HG03469 (cell line): ENCODE measurements around the gene TANC1.
"Not testable (repeated sequence)": the region's sequence is repeated elsewhere in the genome, so short reads cannot be mapped to it uniquely, and the experiment has no call there.

Experiments used
- ATAC-seq: cut with Tn5 transposase; IDR thresholded peaks from one replicate; pipeline ENCODE4 v1.9.1; 2021; ENCODE audit warnings: mild to moderate bottlenecking, moderate library complexity, moderate number of reproducible peaks; ENCODE audit not compliant: unreplicated experiment

The TANC1 gene

GRCh38 chr2:159082119-159082518 is 113.7 kb downstream of the TANC1 start:
- ATAC-seq, result no peak

GRCh38 chr2:159084384-159085370 is 116.2 kb downstream of the TANC1 start:
- no peak for ATAC-seq

- ATAC-seq, result no peak
These were observed 117.9 kb downstream of the TANC1 start for GRCh38 chr2:159086342-159086741.

- no peak for ATAC-seq
These were observed 118.4 kb downstream of the TANC1 start for GRCh38 chr2:159086826-159087225.

- no peak for ATAC-seq
These were observed 120.5 kb downstream of the TANC1 start for GRCh38 chr2:159088906-159089305.

GRCh38 chr2:159089543-159089942 is 121.1 kb downstream of the TANC1 start:
- ATAC-seq, result no peak

GRCh38 chr2:159090514-159091201 is 122.2 kb downstream of the TANC1 start:
- no peak for ATAC-seq

GRCh38 chr2:159091381-159091780 is 122.9 kb downstream of the TANC1 start:
- no peak for ATAC-seq

- ATAC-seq, result no peak
These were observed 123.5 kb downstream of the TANC1 start for GRCh38 chr2:159091976-159092375.

GRCh38 chr2:159093497-159093896 is 125.1 kb downstream of the TANC1 start:
- no peak for ATAC-seq

GRCh38 chr2:159094173-159094737 is 125.8 kb downstream of the TANC1 start:
- ATAC-seq, result no peak

GRCh38 chr2:159095813-159096212 is 127.4 kb downstream of the TANC1 start:
- ATAC-seq, result no peak

- ATAC-seq, result not testable (repeated sequence)
These were observed 127.9 kb downstream of the TANC1 start for GRCh38 chr2:159096302-159096855.

GRCh38 chr2:159096901-159097300 is 128.5 kb downstream of the TANC1 start:
- ATAC-seq, result no peak

- no peak for ATAC-seq
These were observed 129.9 kb downstream of the TANC1 start for GRCh38 chr2:159098361-159098760.

GRCh38 chr2:159098921-159099411 is 130.5 kb downstream of the TANC1 start:
- ATAC-seq, result peak; percentile 74

GRCh38 chr2:159101755-159102489 is 133.5 kb downstream of the TANC1 start:
- no peak for ATAC-seq

- no peak for ATAC-seq
These were observed 135.0 kb downstream of the TANC1 start for GRCh38 chr2:159103411-159103810.

GRCh38 chr2:159106109-159106508 is 137.7 kb downstream of the TANC1 start:
- no peak for ATAC-seq

GRCh38 chr2:159108181-159108893 is 139.9 kb downstream of the TANC1 start:
- no peak for ATAC-seq
